ENCODE data around the gene RAB3IL1. TPM values are rescaled to one million over a fixed set of nuclear protein-coding genes. Genes with fewer than 3 reads are reported as not detected.
A peak's percentile ranks its signal among the peaks of the same experiment; 100 is the strongest.

The RAB3IL1 gene
- total RNA-seq, 1 experiment from 2014 or later: 3.0 TPM

- Histone ChIP-seq H3K36me3 (no peaks in the 10 kb centered on the region), H3K27me3 (replicated peaks) (no peaks in the 10 kb centered on the region), H3K9me3 (replicated peaks) (no peaks in the 10 kb centered on the region), H3K27ac (no peak overlapping the region), H3K4me1 (replicated peaks) (peaks cover under 1% of the 10 kb centered on the region), H3K4me3 (no peak overlapping the region)
- peak; percentile 92 to 93 for DNase-seq (ENCODE audit: low read depth in 1 of 2, low spot score in 2 of 2)
Measured at GRCh38 chr11:61899146-61899841, 18.1 kb downstream of the RAB3IL1 start.

- H3K4me3 ChIP-seq: no peak overlapping the region
- H3K4me1 ChIP-seq (replicated peaks): peaks cover 7% of the 10 kb centered on the region
- no peak for DNase-seq (ENCODE audit: low read depth in 1 of 2, low spot score in 2 of 2)
- no peaks in the 10 kb centered on the region for H3K9me3 ChIP-seq (replicated peaks)
- no peak overlapping the region for H3K27ac ChIP-seq
- no peaks in the 10 kb centered on the region for H3K27me3 ChIP-seq (replicated peaks)
- H3K36me3 ChIP-seq: no peaks in the 10 kb centered on the region
Measured at GRCh38 chr11:61898247-61898582, 19.2 kb downstream of the RAB3IL1 start.

- Histone ChIP-seq H3K27me3 (replicated peaks) (no peaks in the 10 kb centered on the region), H3K4me3 (no peak overlapping the region), H3K36me3 (no peaks in the 10 kb centered on the region), H3K27ac (no peak overlapping the region), H3K4me1 (replicated peaks) (peaks cover 7% of the 10 kb centered on the region), H3K9me3 (replicated peaks) (no peaks in the 10 kb centered on the region)
- peak; percentile 71 to 88 for DNase-seq (ENCODE audit: low read depth in 1 of 2, low spot score in 2 of 2)
Measured at GRCh38 chr11:61897387-61898246, 19.7 kb downstream of the RAB3IL1 start.

- Histone ChIP-seq H3K36me3 (no peaks in the 10 kb centered on the region), H3K9me3 (replicated peaks) (no peaks in the 10 kb centered on the region), H3K27ac (no peak overlapping the region), H3K4me1 (replicated peaks) (peaks cover 8% of the 10 kb centered on the region), H3K27me3 (replicated peaks) (no peaks in the 10 kb centered on the region), H3K4me3 (no peak overlapping the region)
- DNase-seq (ENCODE audit: low read depth in 1 of 2, low spot score in 2 of 2): no peak
Measured at GRCh38 chr11:61896665-61897386, 20.5 kb downstream of the RAB3IL1 start.

- peaks cover 16% of the 10 kb centered on the region for H3K4me1 ChIP-seq (replicated peaks)
- peaks cover 6% of the 10 kb centered on the region for H3K36me3 ChIP-seq
- no peak for DNase-seq (ENCODE audit: low read depth in 1 of 2, low spot score in 2 of 2)
- H3K9me3 ChIP-seq (replicated peaks): no peaks in the 10 kb centered on the region
- no peak overlapping the region for H3K4me3 ChIP-seq
- no peak overlapping the region for H3K27ac ChIP-seq
- H3K27me3 ChIP-seq (replicated peaks): no peaks in the 10 kb centered on the region
Measured at GRCh38 chr11:61895718-61896059, 21.7 kb downstream of the RAB3IL1 start.

- Histone ChIP-seq H3K27ac (no peak overlapping the region), H3K27me3 (replicated peaks) (no peaks in the 10 kb centered on the region), H3K4me3 (no peak overlapping the region), H3K9me3 (replicated peaks) (no peaks in the 10 kb centered on the region), H3K4me1 (replicated peaks) (peaks cover 21% of the 10 kb centered on the region), H3K36me3 (peaks cover 8% of the 10 kb centered on the region)
- DNase-seq (ENCODE audit: low read depth in 1 of 2, low spot score in 2 of 2): no peak
Measured at GRCh38 chr11:61895046-61895717, 22.2 kb downstream of the RAB3IL1 start.

- Histone ChIP-seq H3K27me3 (replicated peaks) (no peaks in the 10 kb centered on the region), H3K4me1 (replicated peaks) (peaks cover 31% of the 10 kb centered on the region), H3K27ac (no peak overlapping the region), H3K4me3 (no peak overlapping the region), H3K9me3 (replicated peaks) (no peaks in the 10 kb centered on the region), H3K36me3 (peaks cover 20% of the 10 kb centered on the region)
- DNase-seq (ENCODE audit: low read depth in 1 of 2, low spot score in 2 of 2): peak in 1 of 2 experiments; percentile 66
Measured at GRCh38 chr11:61893981-61894380, 23.4 kb downstream of the RAB3IL1 start.

GRCh38 chr11:61892085-61892370 lies 25.3 kb downstream of the RAB3IL1 start:
- H3K4me3 ChIP-seq: peak overlapping the region; percentile 91
- H3K27ac ChIP-seq: no peak overlapping the region
- peaks cover 37% of the 10 kb centered on the region for H3K36me3 ChIP-seq
- DNase-seq (ENCODE audit: low read depth in 1 of 2, low spot score in 2 of 2): no peak
- H3K27me3 ChIP-seq (replicated peaks): no peaks in the 10 kb centered on the region
- peaks cover 1% of the 10 kb centered on the region for H3K9me3 ChIP-seq (replicated peaks)
- H3K4me1 ChIP-seq (replicated peaks): peaks cover 48% of the 10 kb centered on the region

GRCh38 chr11:61891331-61892084 lies 25.9 kb downstream of the RAB3IL1 start, which contains the start of gene FADS3:
FADS3 (minus strand) TSS chr11:61891545; CDS start chr11:61891381, 164 bp downstream.
- Histone ChIP-seq H3K4me1 (replicated peaks) (peaks cover 48% of the 10 kb centered on the region), H3K36me3 (peaks cover 42% of the 10 kb centered on the region), H3K27me3 (replicated peaks) (no peaks in the 10 kb centered on the region), H3K9me3 (replicated peaks) (peaks cover 6% of the 10 kb centered on the region), H3K27ac (peak within 1 kb of the TSS; percentile 3; the same call in 1 of the 2 replicates), H3K4me3 (peak within 1 kb of the TSS; percentile 91)
- peak; percentile 83 to 89 for DNase-seq (ENCODE audit: low read depth in 1 of 2, low spot score in 2 of 2)

- H3K4me3 ChIP-seq: peak overlapping the region; percentile 91
Measured at GRCh38 chr11:61890529-61891330, 26.6 kb downstream of the RAB3IL1 start.

GRCh38 chr11:61889831-61890230 lies 27.5 kb downstream of the RAB3IL1 start:
- H3K36me3 ChIP-seq: peaks cover 57% of the 10 kb centered on the region
- no peak for DNase-seq (ENCODE audit: low read depth in 1 of 2, low spot score in 2 of 2)
- H3K27ac ChIP-seq: no peak overlapping the region
- H3K27me3 ChIP-seq (replicated peaks): no peaks in the 10 kb centered on the region
- H3K9me3 ChIP-seq (replicated peaks): peaks cover 6% of the 10 kb centered on the region
- H3K4me3 ChIP-seq: peak overlapping the region; percentile 91
- peaks cover 48% of the 10 kb centered on the region for H3K4me1 ChIP-seq (replicated peaks)

More at GRCh38 chr11:61890529-61891330, 26.6 kb downstream of the RAB3IL1 start:
- Histone ChIP-seq H3K9me3 (replicated peaks) (peaks cover 6% of the 10 kb centered on the region), H3K4me1 (replicated peaks) (peaks cover 48% of the 10 kb centered on the region), H3K27me3 (replicated peaks) (no peaks in the 10 kb centered on the region), H3K27ac (peak overlapping the region; percentile 3; the same call in 1 of the 2 replicates), H3K36me3 (peaks cover 50% of the 10 kb centered on the region)
- DNase-seq (ENCODE audit: low read depth in 1 of 2, low spot score in 2 of 2): peak; percentile 86 to 96

GRCh38 chr11:61888590-61888989 lies 28.8 kb downstream of the RAB3IL1 start:
- Histone ChIP-seq H3K36me3 (peaks cover 69% of the 10 kb centered on the region), H3K9me3 (replicated peaks) (peaks cover 6% of the 10 kb centered on the region), H3K4me3 (no peak overlapping the region), H3K27ac (peak overlapping the region; percentile 33), H3K4me1 (replicated peaks) (peaks cover 42% of the 10 kb centered on the region), H3K27me3 (replicated peaks) (no peaks in the 10 kb centered on the region)
- no peak for DNase-seq (ENCODE audit: low read depth in 1 of 2, low spot score in 2 of 2)

Data from SJSA1 (cell line).